Tibial artery (tissue), 4 donors: Measurements from ENCODE around the gene TRIP11.

Experiments used
- DNase-seq, 2 donors: peaks; one replicate each; pipeline ENCODE4 v3.0.0-alpha.2; 2019
- H3K27ac ChIP-seq, 2 donors: fragments of 200-600 bp; sonication (generic) in 1 of 2; 1 replicate in 1 of 2; 2 replicates in 1 of 2; pipeline ENCODE4 v1.5.1; 2018 to 2019; ENCODE audit warnings: mild to moderate bottlenecking in 1 of 2
- H3K27me3 ChIP-seq, 2 donors: fragments of 200-600 bp; sonication (generic) in 1 of 2; one replicate each; pipeline versions ENCODE4 v1.5.1 to v1.6.0; 2016 to 2019
- H3K36me3 ChIP-seq, 3 donors: fragments of 200-600 bp; sonication (generic) in 2 of 3; one replicate each; pipeline ENCODE4 v1.5.1; 2016 to 2019; ENCODE audit warnings: mild to moderate bottlenecking in 2 of 3
- H3K4me1 ChIP-seq, 4 donors: fragments of 200-600 bp; sonication (generic) in 2 of 4; 1 replicate in 3 of 4; 2 replicates in 1 of 4; pipeline ENCODE4 v1.5.1; 2016 to 2019
- H3K4me3 ChIP-seq, 2 donors: fragments of 200-600 bp; sonication (generic) in 1 of 2; 1 replicate in 1 of 2; 2 replicates in 1 of 2; pipeline ENCODE4 v1.5.1; 2018 to 2019; ENCODE audit warnings: mild to moderate bottlenecking in 2 of 2
- H3K9me3 ChIP-seq, 3 donors: fragments of 200-600 bp; sonication (generic) in 1 of 3; one replicate each; pipeline ENCODE4 v1.5.1; 2016 to 2019
- CTCF ChIP-seq, 2 experiments: fragments of 200-600 bp in 1 of 2; fragments of 450-650 bp in 1 of 2; IDR thresholded peaks; one replicate each; pipeline ENCODE4 v1.5.1; 2017 to 2019; ENCODE audit warnings: antibody characterized with exemption in 2 of 2, mild to moderate bottlenecking in 1 of 2, moderate library complexity in 1 of 2
- intact Hi-C: fragments of 100-400 bp; cut with DNase I; formaldehyde crosslinking; loops from one replicate; pipeline ENCODE4 v1.15.0; 2023; ENCODE audit warnings: low total_unique reads

The TRIP11 gene

GRCh38 chr14:92033906-92034687 is 5.8 kb downstream of the TRIP11 start:
- Histone ChIP-seq H3K27me3 (no peaks in the 10 kb centered on the region), H3K9me3 (no peaks in the 10 kb centered on the region), H3K4me1 (peaks cover 0 to 42% (median 27%) of the 10 kb centered on the region in 4 donors), H3K36me3 (peaks cover 12 to 35% (median 29%) of the 10 kb centered on the region in 3 donors), H3K4me3 (no peak overlapping the region), H3K27ac (no peak overlapping the region)
- no peak for DNase-seq
- intact Hi-C loops, result no loop called here
- TF ChIP-seq CTCF (IDR thresholded peaks at IDR 0.05), result no peak

GRCh38 chr14:92033433-92033832 is 6.4 kb downstream of the TRIP11 start:
- no peak for DNase-seq
- no peaks in the 10 kb centered on the region for H3K27me3 ChIP-seq
- peaks cover 0 to 35% (median 27%) of the 10 kb centered on the region in 4 donors for H3K4me1 ChIP-seq
- no peak overlapping the region for H3K27ac ChIP-seq
- no peak overlapping the region for H3K4me3 ChIP-seq
- H3K9me3 ChIP-seq, result no peaks in the 10 kb centered on the region
- peaks cover 12 to 38% (median 32%) of the 10 kb centered on the region in 3 donors for H3K36me3 ChIP-seq
- no peak for TF ChIP-seq CTCF (IDR thresholded peaks at IDR 0.05)
- intact Hi-C loops, result no loop called here

GRCh38 chr14:92026548-92027190 is 13.2 kb downstream of the TRIP11 start:
- no peaks in the 10 kb centered on the region for H3K9me3 ChIP-seq
- intact Hi-C loops, result no loop called here
- peaks cover 16 to 78% (median 44%) of the 10 kb centered on the region in 3 donors for H3K36me3 ChIP-seq
- H3K4me1 ChIP-seq, result peaks cover 0 to 11% (median 3%) of the 10 kb centered on the region in 4 donors
- no peak overlapping the region for H3K27ac ChIP-seq
- DNase-seq, result no peak
- H3K27me3 ChIP-seq, result no peaks in the 10 kb centered on the region
- no peak for TF ChIP-seq CTCF (IDR thresholded peaks at IDR 0.05)
- no peak overlapping the region for H3K4me3 ChIP-seq

GRCh38 chr14:92022036-92022435 is 17.8 kb downstream of the TRIP11 start:
- Histone ChIP-seq H3K27me3 (no peaks in the 10 kb centered on the region), H3K4me3 (no peak overlapping the region), H3K9me3 (no peaks in the 10 kb centered on the region), H3K4me1 (peaks cover 0 to 11% (median 3%) of the 10 kb centered on the region in 4 donors), H3K36me3 (peaks cover 23 to 69% (median 37%) of the 10 kb centered on the region in 3 donors), H3K27ac (no peak overlapping the region)
- DNase-seq, result no peak
- intact Hi-C loops, result no loop called here
- TF ChIP-seq CTCF (IDR thresholded peaks at IDR 0.05), result no peak

GRCh38 chr14:92021523-92021922 is 18.3 kb downstream of the TRIP11 start:
- no peak for TF ChIP-seq CTCF (IDR thresholded peaks at IDR 0.05)
- H3K36me3 ChIP-seq, result peaks cover 28 to 69% (median 37%) of the 10 kb centered on the region in 3 donors
- DNase-seq, result no peak
- H3K4me3 ChIP-seq, result no peak overlapping the region
- intact Hi-C loops, result no loop called here
- peaks cover 0 to 11% (median 3%) of the 10 kb centered on the region in 4 donors for H3K4me1 ChIP-seq
- no peak overlapping the region for H3K27ac ChIP-seq
- no peaks in the 10 kb centered on the region for H3K27me3 ChIP-seq
- H3K9me3 ChIP-seq, result no peaks in the 10 kb centered on the region
